Gastrocnemius medialis (tissue), 4 donors: Measurements from ENCODE around the gene RNU6-9.

Source experiments
- CTCF ChIP-seq, 5 experiments: fragments of 450-650 bp in 3 of 5; fragments of 200-600 bp in 2 of 5; sonication (generic) in 2 of 5; IDR thresholded peaks in 4 of 5; conservative IDR thresholded peaks in 1 of 5; 1 replicate in 4 of 5; 2 replicates in 1 of 5; pipeline ENCODE4 v1.5.1; 2016 to 2019; ENCODE audit warnings: antibody characterized with exemption in 5 of 5, mild to moderate bottlenecking in 3 of 5, moderate library complexity in 3 of 5
- POLR2A ChIP-seq, 2 donors: fragments of 450-650 bp; IDR thresholded peaks; one replicate each; pipeline ENCODE4 v1.6.1; 2017; ENCODE audit warnings: antibody characterized with exemption in 2 of 2, mild to moderate bottlenecking in 2 of 2, moderate library complexity in 2 of 2

DNA sequence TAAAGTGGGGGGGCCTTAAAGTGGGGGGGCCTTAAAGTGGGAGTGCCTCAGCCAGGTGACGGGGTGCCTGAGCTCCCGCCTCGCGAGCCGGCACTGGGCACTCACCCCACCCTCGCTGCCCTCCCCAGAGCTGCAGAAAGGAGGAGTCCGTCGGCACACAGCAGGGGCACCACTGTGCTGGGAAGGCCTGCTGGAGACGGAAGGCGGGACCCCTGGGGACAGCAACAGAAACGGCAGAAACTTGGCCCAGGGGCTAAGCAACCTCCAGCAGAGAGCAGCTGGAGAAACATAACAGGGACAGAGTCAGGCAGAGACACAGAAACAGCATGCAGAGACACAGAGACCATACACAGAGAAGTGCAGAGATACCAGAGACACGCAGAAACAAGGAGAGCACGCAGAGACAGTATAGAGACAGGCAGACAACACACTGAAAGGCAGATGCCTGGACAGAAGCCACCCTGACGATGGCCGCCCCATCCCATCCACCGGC lies 25.9 kb upstream of the RNU6-9 start:
- TF ChIP-seq CTCF (IDR thresholded peaks at IDR 0.05 in 4 of 5, conservative IDR thresholded peaks at IDR 0.05 in 1 of 5) (no peak), POLR2A (IDR thresholded peaks at IDR 0.05) (no peak)
